Mesendoderm (in vitro differentiated cells): ENCODE measurements around the gene AQP9.

Experiments
- DNase-seq: peaks from one replicate; pipeline ENCODE4 v3.0.0; 2013
- H2AK5ac ChIP-seq: 2 replicates; pipeline ENCODE4 v1.6.1; 2013; ENCODE audit warnings: low read length, inconsistent platforms
- H2BK120ac ChIP-seq: 2 replicates; pipeline ENCODE4 v1.6.1; 2013; ENCODE audit warnings: low read depth, mild to moderate bottlenecking, low read length, moderate library complexity, mixed read lengths
- H2BK15ac ChIP-seq: replicated peaks from 2 replicates; pipeline ENCODE4 v1.6.1; 2013; ENCODE audit warnings: low read depth, mild to moderate bottlenecking, moderate library complexity
- H2BK5ac ChIP-seq: 2 replicates; pipeline ENCODE4 v1.6.1; 2013; ENCODE audit warnings: low read length, inconsistent platforms
- H3K18ac ChIP-seq: 2 replicates; pipeline ENCODE4 v1.6.1; 2013; ENCODE audit warnings: mild to moderate bottlenecking, low read length, mixed read lengths
- H3K23ac ChIP-seq: one replicate; pipeline ENCODE4 v1.6.1; 2013; ENCODE audit warnings: low read length
- H3K27ac ChIP-seq: 2 replicates; pipeline ENCODE4 v1.5.1; 2013; ENCODE audit warnings: low read depth, mild to moderate bottlenecking, inconsistent platforms, low read length, moderate library complexity
- H3K27me3 ChIP-seq: 2 replicates; pipeline ENCODE4 v1.6.1; 2013; ENCODE audit warnings: low read length, control low read depth, mild to moderate bottlenecking, inconsistent platforms; ENCODE audit not compliant: insufficient read depth, poor library complexity
- H3K36me3 ChIP-seq: 2 replicates; pipeline ENCODE4 v1.6.1; 2013; ENCODE audit warnings: low read length, inconsistent platforms; ENCODE audit not compliant: control insufficient read depth, insufficient read depth
- H3K4ac ChIP-seq: one replicate; pipeline ENCODE4 v1.6.1; 2013; ENCODE audit warnings: low read depth, mild to moderate bottlenecking, low read length, moderate library complexity
- H3K4me1 ChIP-seq: 2 replicates; pipeline ENCODE4 v1.6.1; 2013; ENCODE audit warnings: low read depth, low read length, inconsistent platforms; ENCODE audit not compliant: control insufficient read depth
- H3K4me2 ChIP-seq: 2 replicates; pipeline ENCODE4 v1.6.1; 2013; ENCODE audit warnings: low read length
- H3K4me3 ChIP-seq: 2 replicates; pipeline ENCODE4 v1.5.1; 2013; ENCODE audit warnings: mild to moderate bottlenecking, low read length
- H3K56ac ChIP-seq: one replicate; pipeline ENCODE4 v1.6.1; 2013; ENCODE audit warnings: low read length
- H3K79me1 ChIP-seq: 2 replicates; pipeline ENCODE4 v1.6.1; 2013; ENCODE audit warnings: low read length, inconsistent platforms
- H3K79me2 ChIP-seq: 2 replicates; pipeline ENCODE4 v1.6.1; 2013; ENCODE audit warnings: mild to moderate bottlenecking, low read length; ENCODE audit not compliant: control insufficient read depth, insufficient read depth
- H3K9ac ChIP-seq: 2 replicates; pipeline ENCODE4 v1.6.1; 2013; ENCODE audit warnings: low read length, inconsistent platforms
- H4K5ac ChIP-seq: one replicate; pipeline ENCODE4 v1.6.1; 2013; ENCODE audit warnings: low read length
- H4K8ac ChIP-seq: one replicate; pipeline ENCODE4 v1.6.1; 2013; ENCODE audit warnings: low read depth, mild to moderate bottlenecking, control low read depth, low read length, moderate library complexity
- WGBS: extraction: QIAGEN DNeasy Blood & Tissue Kit; methylation state at CpG from one replicate; pipeline ENCODE4 v1.1.7; 2013; ENCODE audit warnings: low lambda C conversion rate, missing lambda C conversion rate; ENCODE audit not compliant: insufficient coverage; ENCODE audit errors: extremely low coverage; 5-methylcytosine and 5-hydroxymethylcytosine counted together

AQP9 gene

GRCh38 chr15:58221591-58222241 lies 83.5 kb downstream of the AQP9 start:
- Histone ChIP-seq H3K4me3 (no peak overlapping the region), H3K79me2 (no peaks in the 10 kb centered on the region), H3K4ac (no peak overlapping the region), H2BK120ac (no peak overlapping the region), H3K4me2 (no peak overlapping the region), H3K27ac (no peak overlapping the region), H4K5ac (no peak overlapping the region), H3K9ac (no peak overlapping the region), H3K27me3 (no peaks in the 10 kb centered on the region), H3K18ac (no peak overlapping the region), H3K4me1 (no peaks in the 10 kb centered on the region), H2AK5ac (no peak overlapping the region), H2BK15ac (no peak overlapping the region), H3K56ac (no peak overlapping the region), H3K36me3 (no peaks in the 10 kb centered on the region), H2BK5ac (no peak overlapping the region), H4K8ac (no peak overlapping the region), H3K23ac (no peak overlapping the region), H3K79me1 (no peaks in the 10 kb centered on the region)
- no CpG with 5 or more reads among the region's 3 CpGs for WGBS
- peak; percentile 52 for DNase-seq

GRCh38 chr15:58222679-58223078 lies 84.5 kb downstream of the AQP9 start:
- Histone ChIP-seq H3K18ac (no peak overlapping the region), H3K4me2 (no peak overlapping the region), H3K23ac (no peak overlapping the region), H2BK120ac (no peak overlapping the region), H3K56ac (no peak overlapping the region), H4K8ac (no peak overlapping the region), H3K4ac (no peak overlapping the region), H2BK5ac (no peak overlapping the region), H3K79me1 (no peaks in the 10 kb centered on the region), H3K4me1 (no peaks in the 10 kb centered on the region), H3K79me2 (no peaks in the 10 kb centered on the region), H3K27me3 (no peaks in the 10 kb centered on the region), H3K9ac (no peak overlapping the region), H3K36me3 (no peaks in the 10 kb centered on the region), H3K4me3 (no peak overlapping the region), H4K5ac (no peak overlapping the region), H3K27ac (no peak overlapping the region), H2AK5ac (no peak overlapping the region), H2BK15ac (no peak overlapping the region)
- peak; percentile 41 for DNase-seq
- no CpG with 5 or more reads among the region's 2 CpGs for WGBS

DNA sequence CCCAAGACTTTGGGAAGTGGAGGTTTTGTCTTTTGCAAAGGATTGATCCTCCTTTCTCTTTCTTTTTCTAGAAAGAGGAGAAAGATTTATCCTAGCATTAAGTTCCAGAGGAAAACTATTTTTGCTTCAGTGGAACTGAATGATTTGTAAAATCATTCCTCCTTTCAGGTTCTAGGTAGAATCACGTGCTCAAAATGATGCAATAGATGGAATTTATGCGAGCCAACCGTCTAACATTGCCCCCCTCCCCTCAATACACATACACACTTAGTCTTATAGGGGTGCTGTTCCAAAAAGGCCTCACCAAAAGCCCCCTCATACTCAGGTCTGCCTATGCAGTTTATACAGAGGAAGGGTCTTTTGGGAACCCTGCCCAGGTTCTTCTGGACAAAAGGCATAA lies 85.3 kb downstream of the AQP9 start:
- Histone ChIP-seq H3K79me2 (no peaks in the 10 kb centered on the region), H3K23ac (no peak overlapping the region), H2AK5ac (no peak overlapping the region), H3K27ac (no peak overlapping the region), H3K27me3 (no peaks in the 10 kb centered on the region), H3K79me1 (no peaks in the 10 kb centered on the region), H2BK5ac (no peak overlapping the region), H4K5ac (no peak overlapping the region), H3K9ac (no peak overlapping the region), H3K4ac (no peak overlapping the region), H3K4me1 (no peaks in the 10 kb centered on the region), H2BK120ac (no peak overlapping the region), H3K4me2 (no peak overlapping the region), H3K18ac (peak overlapping the region; percentile 65), H3K56ac (no peak overlapping the region), H3K4me3 (no peak overlapping the region), H4K8ac (no peak overlapping the region), H2BK15ac (no peak overlapping the region), H3K36me3 (no peaks in the 10 kb centered on the region)
- no peak for DNase-seq
- WGBS = no CpG with 5 or more reads among the region's 3 CpGs

GRCh38 chr15:58224068-58224467 lies 85.9 kb downstream of the AQP9 start:
- no peak overlapping the region for H3K23ac ChIP-seq
- H3K56ac ChIP-seq = no peak overlapping the region
- no peak overlapping the region for H4K5ac ChIP-seq
- H3K4me3 ChIP-seq = no peak overlapping the region
- H3K18ac ChIP-seq = no peak overlapping the region
- no peak overlapping the region for H2BK5ac ChIP-seq
- no peak overlapping the region for H2BK120ac ChIP-seq
- H3K4ac ChIP-seq = no peak overlapping the region
- H2BK15ac ChIP-seq = no peak overlapping the region
- no peaks in the 10 kb centered on the region for H3K27me3 ChIP-seq
- H4K8ac ChIP-seq = no peak overlapping the region
- H3K4me2 ChIP-seq = no peak overlapping the region
- no peaks in the 10 kb centered on the region for H3K79me2 ChIP-seq
- H3K27ac ChIP-seq = no peak overlapping the region
- no peaks in the 10 kb centered on the region for H3K4me1 ChIP-seq
- no peak for DNase-seq
- no peak overlapping the region for H3K9ac ChIP-seq
- no peaks in the 10 kb centered on the region for H3K79me1 ChIP-seq
- WGBS = no CpG with 5 or more reads among the region's 2 CpGs
- no peak overlapping the region for H2AK5ac ChIP-seq
- H3K36me3 ChIP-seq = no peaks in the 10 kb centered on the region

- Histone ChIP-seq H2AK5ac (no peak overlapping the region), H3K56ac (no peak overlapping the region), H3K4me2 (no peak overlapping the region), H3K27me3 (no peaks in the 10 kb centered on the region), H4K8ac (no peak overlapping the region), H3K79me2 (no peaks in the 10 kb centered on the region), H2BK120ac (peak overlapping the region; percentile 64), H2BK5ac (no peak overlapping the region), H3K9ac (no peak overlapping the region), H3K4ac (no peak overlapping the region), H4K5ac (no peak overlapping the region), H3K18ac (no peak overlapping the region), H3K4me1 (peaks cover 5% of the 10 kb centered on the region), H3K23ac (no peak overlapping the region), H3K4me3 (no peak overlapping the region), H3K36me3 (no peaks in the 10 kb centered on the region), H3K27ac (no peak overlapping the region), H3K79me1 (no peaks in the 10 kb centered on the region), H2BK15ac (no peak overlapping the region)
- WGBS = no CpG with 5 or more reads among the region's 8 CpGs
- DNase-seq = peak; percentile 82
Observed at GRCh38 chr15:58227706-58228543, 89.7 kb downstream of the AQP9 start.
